Activated T-cell treated with anti-CD3 and anti-CD28 coated beads, Interleukin-2, amount 50 U/mL, for 1 hour (primary cell): Measurements from ENCODE around the gene TMA7.

Source experiments
- DNase-seq: peaks from one replicate; pipeline ENCODE4 v3.0.0-alpha.2; 2020

Gene TMA7

GRCh38 chr3:48439820-48440589, at the start of gene TMA7, which contains the start of gene CCDC51:
Gene TMA7, plus strand, starts transcription at chr3:48440257. Its CDS starts 40 bp downstream, at chr3:48440297.
Gene CCDC51, minus strand, starts transcription at chr3:48440119. Its CDS starts 4,991 bp downstream, at chr3:48435128.
- peak; percentile 97 for DNase-seq

DNA sequence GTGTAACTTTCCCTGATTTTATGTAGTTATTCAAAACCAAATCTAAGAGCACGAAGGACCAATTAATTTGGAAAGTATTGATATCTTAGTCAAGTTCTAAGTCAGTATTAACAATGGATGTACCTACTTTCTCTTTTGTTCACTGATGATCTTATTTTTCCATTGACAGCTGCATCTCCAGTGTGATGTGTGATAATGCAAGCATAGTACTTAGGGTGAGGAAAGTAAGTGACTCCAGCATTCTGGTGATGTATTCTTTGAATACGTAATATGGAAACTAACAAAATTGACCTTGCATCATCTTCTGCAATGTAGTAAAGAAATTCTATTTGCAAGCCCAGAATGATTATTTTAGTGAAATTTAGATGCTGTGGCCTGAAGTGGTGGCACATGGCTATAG, 45.7 kb upstream of the TMA7 start:
- no peak for DNase-seq

- DNase-seq, result no peak
Measured at GRCh38 chr3:48395714-48396113, 44.3 kb upstream of the TMA7 start.

DNA sequence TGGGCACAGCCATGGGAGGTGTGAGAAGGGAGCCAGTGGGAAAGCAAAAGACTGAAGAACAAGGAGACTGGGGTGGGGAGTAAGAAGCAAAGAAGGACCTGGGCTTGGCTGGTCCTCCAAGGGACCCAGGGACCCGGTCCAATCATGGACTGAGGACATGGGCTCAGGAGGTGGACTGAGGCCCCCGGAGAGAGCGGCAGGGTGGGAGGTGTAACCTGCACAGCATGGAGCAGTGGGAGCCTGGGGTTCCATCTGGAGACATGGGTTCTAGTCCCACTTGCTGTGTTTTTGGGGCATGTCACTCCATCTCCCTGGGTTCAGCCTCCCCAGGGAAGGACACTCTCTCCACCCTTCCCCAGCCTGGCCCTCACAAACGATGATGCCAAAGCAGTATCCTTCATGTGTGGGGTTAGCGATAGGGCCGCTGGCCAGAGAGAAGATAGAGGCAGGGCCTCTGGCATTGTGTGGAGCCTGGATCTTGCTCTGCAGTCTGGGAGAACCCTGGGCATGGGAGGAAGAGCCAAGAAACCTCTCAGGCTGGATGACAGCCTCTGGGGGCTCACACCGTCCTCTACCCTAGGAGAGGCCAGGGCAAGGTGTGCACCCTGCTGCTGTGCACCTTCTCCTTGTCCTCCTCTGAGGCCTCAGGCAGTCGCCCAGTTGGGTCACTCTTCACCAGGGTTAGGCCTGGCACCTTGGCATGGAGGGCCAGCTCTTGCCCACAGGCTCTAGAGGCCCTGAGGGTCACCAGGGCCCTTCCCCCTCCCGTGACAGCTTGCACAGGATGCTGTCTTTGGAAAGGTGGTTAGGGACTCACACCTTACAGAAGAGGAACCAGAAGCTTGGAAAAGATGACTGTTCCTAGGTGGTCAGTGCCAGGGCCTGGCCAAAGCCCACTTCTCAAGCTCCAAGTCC, 42.0 kb upstream of the TMA7 start:
- DNase-seq, result no peak

DNA sequence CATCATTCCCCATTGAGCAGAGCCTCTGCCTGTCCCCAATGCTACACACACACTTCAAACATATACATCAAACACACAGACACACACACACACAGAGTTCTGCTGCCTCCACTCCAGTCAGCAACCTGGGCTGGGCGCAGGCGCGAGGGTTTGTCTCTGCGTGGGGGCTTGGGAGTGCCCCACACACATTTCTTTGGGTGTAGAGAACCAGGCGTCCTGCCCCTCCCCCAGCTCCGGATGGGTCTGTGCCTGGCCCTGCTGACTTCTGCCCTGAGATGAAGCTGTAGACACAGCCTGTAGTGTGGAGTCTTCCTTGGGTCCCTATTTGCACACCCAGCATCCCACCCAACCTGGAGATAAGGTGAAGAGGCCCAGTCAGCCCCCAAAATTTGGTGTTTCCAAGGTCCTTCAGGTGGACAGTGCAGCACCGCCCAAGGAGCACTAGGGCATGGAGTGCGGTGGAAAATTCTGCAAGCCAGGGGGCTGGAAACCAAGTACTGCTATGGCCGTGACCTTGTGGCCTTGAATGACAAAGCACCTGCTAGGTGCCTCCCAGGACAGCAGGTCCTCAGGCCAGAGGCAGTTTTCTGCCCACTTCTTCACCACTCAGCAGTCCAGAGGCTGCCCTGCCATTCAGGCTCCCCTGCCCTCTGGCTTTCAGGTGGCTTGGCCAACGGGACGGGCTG, 41.2 kb upstream of the TMA7 start:
- DNase-seq, result no peak

DNA sequence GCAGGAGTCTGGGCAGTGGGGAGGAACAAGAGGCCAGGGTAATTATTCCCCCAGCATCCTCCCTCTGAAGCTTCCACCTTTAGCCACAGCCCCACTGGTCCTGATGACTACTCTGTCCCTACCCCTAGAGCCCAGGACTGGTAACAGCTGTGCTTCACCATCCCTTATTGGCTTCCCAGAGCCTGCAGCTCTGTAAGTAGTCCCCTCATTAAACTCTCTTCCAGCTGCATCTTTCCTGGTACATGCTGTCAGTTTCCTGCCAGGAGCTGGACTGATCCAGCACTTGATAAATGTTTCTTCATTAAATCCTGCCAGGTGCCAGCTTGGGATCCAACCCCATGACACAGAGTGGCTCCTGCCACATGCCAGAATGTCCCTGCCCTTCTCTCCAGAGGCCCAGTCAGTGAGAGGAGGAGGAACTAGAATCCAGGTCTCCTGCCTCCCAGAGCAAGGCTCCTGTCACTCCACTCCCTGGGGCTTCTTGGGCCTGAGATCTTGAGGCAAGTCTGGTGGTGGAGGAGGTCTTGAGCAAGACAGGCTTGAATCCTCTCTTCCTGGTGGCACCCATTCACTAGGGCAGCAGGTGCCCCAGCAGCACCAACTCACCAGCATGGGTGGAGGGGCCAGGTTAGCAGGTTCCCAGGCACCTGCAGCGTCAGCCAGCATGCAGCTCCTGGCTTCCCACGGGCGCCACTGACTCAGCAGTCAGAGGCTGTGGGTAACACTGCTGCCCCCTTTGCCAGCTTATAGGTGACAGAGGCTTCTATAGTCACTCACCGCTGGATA, 40.5 kb upstream of the TMA7 start:
- peak; percentile 13 for DNase-seq

- peak; percentile 57 for DNase-seq
Measured at GRCh38 chr3:48400824-48401433, 39.1 kb upstream of the TMA7 start.

DNA sequence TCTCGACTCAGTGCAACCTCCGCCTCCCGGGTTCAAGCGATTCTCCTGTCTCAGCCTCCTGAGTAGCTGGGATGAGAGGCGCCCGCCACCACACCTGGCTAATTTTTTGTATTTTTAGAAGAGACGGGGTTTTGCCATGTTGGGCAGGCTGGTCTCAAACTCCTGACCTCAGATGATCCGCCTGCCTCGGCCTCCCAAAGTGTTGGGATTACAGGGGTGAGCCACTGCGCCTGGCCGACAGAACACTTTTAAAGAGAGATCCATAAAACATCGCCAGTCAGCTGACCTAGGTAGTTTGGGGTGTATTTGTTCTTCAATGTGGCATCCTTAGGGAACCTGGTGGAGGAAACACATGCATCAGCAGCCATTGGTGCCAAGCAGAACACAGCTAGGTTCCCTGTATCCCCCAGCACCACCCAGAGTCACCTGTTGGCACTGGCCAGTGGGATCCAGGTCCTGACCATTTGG, 38.6 kb upstream of the TMA7 start:
- DNase-seq, result peak; percentile 9

GRCh38 chr3:48402281-48402732, 37.8 kb upstream of the TMA7 start:
- DNase-seq, result peak; percentile 11

DNA sequence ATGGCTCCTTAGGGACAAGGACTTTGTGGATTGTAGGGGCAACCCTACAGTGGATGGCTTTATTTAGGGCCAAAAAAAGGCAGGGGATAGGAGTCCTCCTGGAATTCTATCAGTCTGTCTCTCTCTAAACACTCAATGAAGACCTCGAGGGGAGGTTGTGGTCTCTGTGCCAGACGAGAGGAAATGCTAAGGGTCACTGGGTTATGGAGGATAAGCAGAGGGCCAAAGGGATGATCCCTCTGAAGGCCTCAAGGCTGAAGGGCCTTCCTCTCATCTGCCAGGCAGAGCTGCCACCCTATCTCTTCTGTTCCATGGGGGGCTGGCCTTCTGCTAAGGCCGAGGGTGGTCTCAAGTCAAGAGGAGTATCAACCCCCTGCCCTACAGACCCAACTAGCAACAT, 37.1 kb upstream of the TMA7 start:
- DNase-seq, result no peak

- DNase-seq, result peak; percentile 5
Measured at GRCh38 chr3:48403533-48404439, 36.3 kb upstream of the TMA7 start.

DNA sequence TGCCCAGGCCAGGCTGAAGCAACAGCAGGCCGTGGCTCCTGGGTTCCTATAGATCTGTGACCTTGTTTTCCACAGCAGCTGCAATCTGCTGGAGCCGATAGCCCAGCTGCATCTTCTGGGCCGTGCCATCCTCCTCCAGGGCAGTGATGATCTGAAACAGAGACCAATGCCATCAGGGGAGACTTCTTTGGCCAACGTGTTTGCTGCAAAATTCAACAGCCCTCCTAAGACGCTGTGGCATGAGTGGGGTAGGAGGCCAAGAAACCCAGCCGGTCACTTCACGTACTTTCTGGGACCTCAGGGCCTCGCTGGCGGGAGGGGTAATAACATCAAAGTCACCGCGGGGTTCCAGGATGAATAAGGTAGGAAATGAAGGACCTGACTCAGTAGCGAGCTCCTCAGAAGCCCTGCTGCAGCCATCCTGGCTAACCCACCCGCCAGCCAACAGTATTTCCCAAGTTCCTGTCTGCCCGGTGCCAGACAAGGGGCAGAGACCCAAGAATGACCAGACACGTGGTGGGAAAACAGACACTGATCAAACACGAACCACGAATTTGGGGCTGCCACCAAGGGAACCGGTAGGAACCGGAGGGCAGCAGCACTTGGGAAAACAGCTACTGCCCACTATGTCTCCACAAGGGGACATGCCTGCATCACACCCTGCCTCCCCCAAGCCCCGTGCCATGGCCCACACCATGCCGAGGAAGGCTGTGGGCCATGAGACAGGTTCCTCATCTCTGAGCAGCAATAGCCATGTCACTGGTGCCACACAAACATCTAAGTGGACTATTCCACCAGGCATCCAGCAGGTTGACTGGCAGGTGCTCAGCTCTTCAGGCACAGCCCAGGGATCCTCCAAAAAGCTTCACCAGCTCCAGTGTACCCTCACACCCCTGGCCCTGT, 35.4 kb upstream of the TMA7 start:
- DNase-seq, result peak; percentile 12

DNA sequence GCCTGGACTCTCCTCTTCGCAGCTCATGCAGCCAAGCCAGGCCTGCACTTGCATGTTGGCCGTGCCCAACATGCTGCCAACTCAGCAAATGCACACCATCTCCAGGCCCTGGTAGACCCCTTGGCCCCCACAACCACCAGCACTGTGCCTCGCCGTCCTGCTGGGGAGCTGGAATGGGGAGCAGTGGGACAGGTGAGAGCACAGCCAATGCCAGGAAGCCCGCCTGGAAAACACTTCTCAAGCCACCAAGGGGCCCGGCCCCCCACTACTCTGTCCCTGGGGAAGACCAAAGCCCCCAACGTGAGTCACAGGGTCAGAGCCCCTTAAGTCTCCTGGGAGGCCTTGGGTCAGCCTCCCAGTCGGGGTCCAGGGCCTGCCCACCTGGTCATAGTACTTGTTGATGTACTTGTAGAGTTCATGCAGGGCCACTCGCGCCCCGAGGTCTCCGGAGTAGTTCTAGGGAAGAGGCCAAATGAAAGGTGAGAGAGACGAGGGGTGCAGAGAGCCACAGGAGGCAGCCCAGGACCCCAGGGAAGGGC, 34.6 kb upstream of the TMA7 start:
- DNase-seq, result peak; percentile 8

GRCh38 chr3:48405971-48406370, 34.1 kb upstream of the TMA7 start:
- no peak for DNase-seq

- DNase-seq, result peak; percentile 7
Measured at GRCh38 chr3:48406443-48407431, 33.3 kb upstream of the TMA7 start.

DNA sequence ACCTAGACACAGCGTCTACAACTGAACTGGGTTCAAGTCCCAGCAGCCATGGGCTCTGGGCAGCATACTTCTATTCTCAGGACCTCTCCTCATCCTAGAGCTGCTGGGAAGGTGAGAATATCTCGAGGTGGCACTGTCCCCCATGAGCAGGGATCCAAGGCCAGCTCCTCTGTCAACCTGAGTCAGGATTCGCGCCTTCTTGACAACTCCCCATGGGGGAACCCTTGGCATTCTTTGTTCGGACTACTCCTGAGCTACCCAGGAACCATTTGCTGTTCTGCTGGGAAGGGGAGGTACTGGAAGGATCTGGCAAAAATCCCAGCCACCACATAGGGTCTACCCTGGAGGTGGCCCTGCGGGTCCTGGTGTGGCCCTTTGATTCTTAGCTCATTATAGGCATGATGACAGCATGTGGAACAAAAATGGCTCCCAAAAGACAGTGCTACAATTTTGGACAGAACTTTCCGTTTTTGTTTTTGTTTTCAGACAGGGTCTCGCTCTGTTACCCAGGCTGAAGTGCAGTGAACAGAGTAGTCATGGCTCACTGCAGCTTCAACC, 32.4 kb upstream of the TMA7 start:
- DNase-seq, result peak; percentile 6

GRCh38 chr3:48408823-48409281, 31.2 kb upstream of the TMA7 start:
- peak; percentile 11 for DNase-seq
